ENCODE data around the gene MYLK. TPM values are rescaled to one million over a fixed set of nuclear protein-coding genes. Genes with fewer than 3 reads are reported as not detected.

MYLK gene
- total and polyA plus RNA-seq, 2 of the 4 experiments (the other 2 are of a cell fraction) = 299 to 484 TPM

- H2BK120ac ChIP-seq (ENCODE audit: low read depth, low read length) = no peak overlapping the region
- peaks cover 32% of the 10 kb centered on the region for H3K4me1 ChIP-seq (ENCODE audit: control insufficient read depth, insufficient read depth, low read length)
- no peak overlapping the region for H3K27ac ChIP-seq (ENCODE audit: insufficient read depth, low read length)
- H3K79me1 ChIP-seq (ENCODE audit: low read depth in 1 of 2, low read length in 2 of 2) = peaks cover 50 to 81% of the 10 kb centered on the region in 2 experiments
- peaks cover 3% of the 10 kb centered on the region; the same call in 1 of the 2 replicates for H3K9me3 ChIP-seq (ENCODE audit: control insufficient read depth, insufficient read depth, low read length)
- no peaks in the 10 kb centered on the region for H3K27me3 ChIP-seq (ENCODE audit: control insufficient read depth, insufficient read depth, low read length)
- ChIA-PET CTCF (interaction anchor here (1.0 kb wide), 1 partner anchor 139 kb away, joined by 3 read pairs; no protein-coding TSS in a partner anchor), POLR2A (ENCODE audit: unreplicated experiment) (no interaction called here)
- peak overlapping the region; percentile 9; the same call in 1 of the 2 replicates for H3K18ac ChIP-seq (ENCODE audit: low read depth, low read length)
- peak overlapping the region; percentile 33; the same call in 1 of the 2 replicates for H3K23ac ChIP-seq (ENCODE audit: low read depth, low read length)
- in situ Hi-C loops (cut with MboI; ENCODE audit: low sequenced_read_pairs) = no loop called here
- H2AK9ac ChIP-seq (replicated peaks; ENCODE audit: low read depth, low read length, poor library complexity) = no peak overlapping the region
- peaks cover 30% of the 10 kb centered on the region; the same call in 1 of the 2 replicates for H4K20me1 ChIP-seq (ENCODE audit: insufficient read depth, low read length)
- no peak for TF ChIP-seq CEBPB (IDR thresholded peaks at IDR 0.05; ENCODE audit: low read depth, low read length)
- TF ChIP-seq MAFK (IDR thresholded peaks at IDR 0.05; ENCODE audit: low read depth, low read length) = peak; percentile 84
- TF ChIP-seq NFE2L2 (IDR thresholded peaks at IDR 0.05; ENCODE audit: low read depth, low read length) = no peak
- H4K5ac ChIP-seq (ENCODE audit: low read depth, low read length) = no peak overlapping the region
- peaks cover 17% of the 10 kb centered on the region for H3K9me1 ChIP-seq (ENCODE audit: insufficient read depth, low read length)
- peaks cover 26% of the 10 kb centered on the region for H3K36me3 ChIP-seq (ENCODE audit: control insufficient read depth, insufficient read depth, low read length)
- H3K4me3 ChIP-seq (ENCODE audit: insufficient read depth, low read depth, low read length) = no peak overlapping the region
- no peak overlapping the region for H2BK15ac ChIP-seq (ENCODE audit: low read depth, low read length)
- no peak overlapping the region for H2AFZ ChIP-seq (replicated peaks; ENCODE audit: low read length, poor library complexity)
- ATAC-seq (ENCODE audit: low read depth) (no peak), DNase-seq (no peak)
- no peak overlapping the region for H4K91ac ChIP-seq (ENCODE audit: insufficient read depth, low read depth, low read length)
- no peak overlapping the region for H3K4ac ChIP-seq (ENCODE audit: low read depth, low read length)
- BruUV-seq (replicated peaks) = no TSS peak
- dilution Hi-C loops (cut with HindIII; ENCODE audit: low sequenced_read_pairs, unreplicated experiment) = no loop called here
- peak overlapping the region; percentile 21 for H2BK5ac ChIP-seq (ENCODE audit: low read depth, low read length, poor library complexity, severe bottlenecking)
- H4K8ac ChIP-seq (ENCODE audit: low read depth in 2 of 2, low read length in 2 of 2) = 0 out of 4 replicates have a peak overlapping the region, but pooled peaks of 1 of the 2 experiments have one; percentile 38
- H3K9ac ChIP-seq (ENCODE audit: low read depth, low read length) = no peak overlapping the region
- intact Hi-C loops (cut with micrococcal nuclease) = no loop called here
- H3K56ac ChIP-seq (ENCODE audit: extremely low read depth, insufficient read depth, low read length) = no peak overlapping the region
- no peak overlapping the region for H3K14ac ChIP-seq (replicated peaks; ENCODE audit: low read depth, low read length)
- H2BK20ac ChIP-seq (ENCODE audit: low read depth, low read length) = no peak overlapping the region
- H3K4me2 ChIP-seq (ENCODE audit: low read depth, low read length) = no peak overlapping the region
- no peak overlapping the region; the same call in 1 of the 2 replicates for H2AK5ac ChIP-seq (ENCODE audit: low read depth, low read length)
Observed at GRCh38 chr3:123862152-123862551, 22.0 kb downstream of the MYLK start.

Data from IMR-90 (cell line).